Panc1 (cell line): Measurements from ENCODE around the gene PIEZO1.

ENCODE experiments used
- POLR2AphosphoS5 ChIP-seq: IDR thresholded peaks from 2 replicates; pipeline ENCODE4 v1.6.1; 2012; ENCODE audit warnings: mild to moderate bottlenecking, low read depth, low read length, moderate library complexity
- REST ChIP-seq, 2 experiments: IDR thresholded peaks; 2 replicates each; pipeline ENCODE4 v1.6.1; 2011 to 2012; ENCODE audit warnings: low read depth in 2 of 2, control low read depth in 1 of 2, low read length in 1 of 2, mild to moderate bottlenecking in 1 of 2, moderate library complexity in 1 of 2; ENCODE audit not compliant: insufficient read depth in 1 of 2
- SIN3A ChIP-seq: IDR thresholded peaks from 2 replicates; pipeline ENCODE4 v1.6.1; 2012; ENCODE audit warnings: low read depth, mild to moderate bottlenecking, low read length, moderate library complexity, borderline replicate concordance; ENCODE audit not compliant: insufficient read depth
- TF ChIP-seq, protein P1 (sequence below): fragments of 450-650 bp; IDR thresholded peaks from 2 replicates; pipeline ENCODE4 v1.5.1; 2017; ENCODE audit warnings: mild to moderate bottlenecking

- TF ChIP-seq, protein P1, sequence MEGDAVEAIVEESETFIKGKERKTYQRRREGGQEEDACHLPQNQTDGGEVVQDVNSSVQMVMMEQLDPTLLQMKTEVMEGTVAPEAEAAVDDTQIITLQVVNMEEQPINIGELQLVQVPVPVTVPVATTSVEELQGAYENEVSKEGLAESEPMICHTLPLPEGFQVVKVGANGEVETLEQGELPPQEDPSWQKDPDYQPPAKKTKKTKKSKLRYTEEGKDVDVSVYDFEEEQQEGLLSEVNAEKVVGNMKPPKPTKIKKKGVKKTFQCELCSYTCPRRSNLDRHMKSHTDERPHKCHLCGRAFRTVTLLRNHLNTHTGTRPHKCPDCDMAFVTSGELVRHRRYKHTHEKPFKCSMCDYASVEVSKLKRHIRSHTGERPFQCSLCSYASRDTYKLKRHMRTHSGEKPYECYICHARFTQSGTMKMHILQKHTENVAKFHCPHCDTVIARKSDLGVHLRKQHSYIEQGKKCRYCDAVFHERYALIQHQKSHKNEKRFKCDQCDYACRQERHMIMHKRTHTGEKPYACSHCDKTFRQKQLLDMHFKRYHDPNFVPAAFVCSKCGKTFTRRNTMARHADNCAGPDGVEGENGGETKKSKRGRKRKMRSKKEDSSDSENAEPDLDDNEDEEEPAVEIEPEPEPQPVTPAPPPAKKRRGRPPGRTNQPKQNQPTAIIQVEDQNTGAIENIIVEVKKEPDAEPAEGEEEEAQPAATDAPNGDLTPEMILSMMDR: no peak
- TF ChIP-seq SIN3A: no peak
- TF ChIP-seq REST (IDR thresholded peaks at IDR 0.05; ENCODE audit: insufficient read depth in 1 of 2, low read depth in 2 of 2, low read length in 1 of 2): no peak
- no peak for TF ChIP-seq POLR2AphosphoS5
Measured at GRCh38 chr16:88807626-88808453, 22.8 kb upstream of the PIEZO1 start.
